Activated naive CD8-positive, alpha-beta T cell treated with anti-CD3 and anti-CD28 coated beads, Interleukin-2, amount 50 U/mL, for 16 hours (primary cell): ENCODE results near the gene ZNF628.

Experiments used
- DNase-seq: peaks from one replicate; pipeline ENCODE4 v3.0.0-alpha.2; 2020; ENCODE audit warnings: low read depth, low spot score

Gene ZNF628

GRCh38 chr19:55449469-55449868, 26.9 kb upstream of the ZNF628 start:
- no peak for DNase-seq

GRCh38 chr19:55451163-55451964, 25.1 kb upstream of the ZNF628 start:
- DNase-seq: no peak

DNA sequence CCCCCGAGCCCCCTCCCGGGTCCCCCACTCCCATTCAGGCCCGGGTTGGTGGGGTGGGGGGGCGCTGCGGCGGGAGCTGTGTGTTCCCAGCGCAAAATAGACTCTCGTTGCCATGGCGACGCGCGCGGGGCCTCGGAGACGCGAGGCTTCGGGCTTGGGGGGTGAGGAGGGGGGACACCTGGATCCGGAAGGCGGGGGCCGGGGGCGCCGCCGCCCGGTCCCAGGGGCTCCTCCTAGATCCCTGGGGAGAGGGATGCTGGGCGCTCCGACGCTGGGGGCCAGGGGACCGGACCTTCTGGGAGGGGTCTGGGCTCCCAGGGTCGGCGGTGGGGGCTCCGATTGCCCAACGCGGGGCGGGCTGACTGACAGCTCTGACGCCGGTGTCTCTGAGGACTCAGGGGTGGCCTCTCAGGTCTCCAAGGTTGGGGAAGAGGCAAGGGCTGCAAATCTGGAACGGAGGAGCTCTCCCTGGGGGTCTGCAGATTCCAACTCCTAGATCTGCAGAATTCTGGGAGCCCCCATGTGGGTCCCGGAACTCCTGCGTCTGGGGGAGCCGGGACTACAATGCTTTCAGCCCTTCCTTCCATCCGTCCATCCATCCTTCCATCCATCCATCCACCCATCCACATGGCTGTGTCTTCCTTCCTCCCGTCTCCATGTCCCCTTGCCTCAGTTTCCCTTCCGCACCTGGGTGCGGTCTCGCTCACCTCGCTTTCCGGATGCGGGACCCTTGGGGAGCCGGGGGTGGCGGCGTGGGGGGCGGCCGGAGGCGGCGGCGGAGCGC, 24.3 kb upstream of the ZNF628 start:
- no peak for DNase-seq

DNA sequence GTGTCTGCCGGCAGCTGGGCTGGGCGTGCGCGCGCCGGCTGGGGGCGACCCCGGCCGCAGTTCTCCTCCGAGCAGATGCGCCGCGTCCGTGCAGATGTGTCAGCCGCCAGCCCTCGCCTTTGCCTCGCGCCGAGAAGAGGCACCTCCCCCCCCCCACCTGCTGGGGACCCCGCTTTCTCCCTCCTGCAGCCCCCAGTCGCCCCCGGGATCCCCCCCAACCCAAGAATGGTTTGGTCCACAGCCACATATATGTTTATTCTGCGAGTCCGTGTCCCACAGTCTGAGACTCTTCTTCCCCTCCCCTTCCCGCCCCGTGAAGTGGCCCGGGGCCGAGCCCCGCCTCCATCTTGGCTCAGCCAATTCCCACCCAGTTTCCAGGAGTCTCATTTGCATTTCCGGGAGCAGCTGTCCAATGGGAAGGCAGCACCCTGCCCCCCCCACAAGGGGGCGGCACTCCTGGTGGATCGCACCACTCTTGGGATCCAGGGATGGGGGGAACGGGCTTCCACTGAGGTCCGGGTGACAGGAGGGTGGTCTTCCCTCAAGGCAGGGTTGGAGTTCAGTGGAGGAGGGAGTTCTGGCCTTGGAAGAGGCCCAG, 23.6 kb upstream of the ZNF628 start:
- DNase-seq: no peak

DNA sequence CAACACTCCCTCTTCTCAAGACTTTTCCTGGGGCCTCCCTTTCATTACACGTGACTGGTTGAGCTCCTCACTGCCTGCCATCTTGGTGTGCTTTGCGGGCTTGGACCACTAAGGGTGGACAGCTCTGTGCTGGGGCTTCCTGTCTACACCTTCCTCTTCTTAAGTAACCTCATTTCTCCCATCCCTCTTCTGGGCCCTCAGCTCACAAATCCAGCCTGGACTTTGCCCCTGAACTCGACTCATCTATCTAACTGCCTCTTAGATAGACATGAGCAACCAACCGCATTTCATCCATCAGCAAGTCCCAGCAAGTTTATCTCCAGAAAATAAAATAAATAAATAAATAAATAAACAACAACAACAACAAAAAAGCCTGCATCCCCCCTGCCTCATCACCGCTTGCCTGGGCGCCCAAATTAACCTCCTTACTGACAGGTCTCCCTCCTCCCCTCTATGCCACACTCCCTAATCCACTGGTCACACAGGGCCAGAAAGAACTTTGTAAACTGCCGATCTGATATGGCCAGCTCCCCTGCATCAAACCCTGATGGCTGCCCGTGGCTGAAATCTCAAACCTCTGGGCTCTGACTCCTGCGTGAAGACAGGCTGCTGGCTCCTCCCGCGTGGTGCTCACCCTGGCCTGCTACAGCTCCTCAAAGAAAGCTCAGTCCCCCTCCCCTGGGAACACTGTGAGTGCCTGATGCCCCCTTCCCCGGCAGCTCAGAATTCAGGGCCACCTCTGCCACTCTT, 22.7 kb upstream of the ZNF628 start:
- DNase-seq: no peak

DNA sequence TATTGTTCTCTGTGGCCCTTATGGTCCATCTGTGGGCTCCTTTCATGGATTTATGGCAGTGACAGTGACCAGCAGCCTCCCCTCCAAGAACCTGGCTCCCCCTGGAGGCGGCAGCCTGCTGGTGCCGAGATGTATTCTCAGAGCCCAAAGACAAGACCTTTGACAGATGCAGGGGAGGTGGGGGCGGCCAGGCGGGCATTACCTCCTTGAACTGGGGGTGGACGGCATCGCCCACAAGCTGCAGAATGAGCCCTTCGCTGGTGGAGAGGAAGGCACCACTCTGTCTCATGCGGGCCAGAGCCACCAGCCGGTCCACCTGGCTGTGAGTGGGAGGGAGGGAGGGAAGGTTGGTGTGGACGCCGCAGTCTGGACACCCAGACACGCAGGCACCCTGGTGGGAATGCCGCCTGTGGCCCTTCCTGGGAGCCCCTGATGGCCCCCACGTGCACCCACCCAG, 21.6 kb upstream of the ZNF628 start:
- DNase-seq: no peak

DNA sequence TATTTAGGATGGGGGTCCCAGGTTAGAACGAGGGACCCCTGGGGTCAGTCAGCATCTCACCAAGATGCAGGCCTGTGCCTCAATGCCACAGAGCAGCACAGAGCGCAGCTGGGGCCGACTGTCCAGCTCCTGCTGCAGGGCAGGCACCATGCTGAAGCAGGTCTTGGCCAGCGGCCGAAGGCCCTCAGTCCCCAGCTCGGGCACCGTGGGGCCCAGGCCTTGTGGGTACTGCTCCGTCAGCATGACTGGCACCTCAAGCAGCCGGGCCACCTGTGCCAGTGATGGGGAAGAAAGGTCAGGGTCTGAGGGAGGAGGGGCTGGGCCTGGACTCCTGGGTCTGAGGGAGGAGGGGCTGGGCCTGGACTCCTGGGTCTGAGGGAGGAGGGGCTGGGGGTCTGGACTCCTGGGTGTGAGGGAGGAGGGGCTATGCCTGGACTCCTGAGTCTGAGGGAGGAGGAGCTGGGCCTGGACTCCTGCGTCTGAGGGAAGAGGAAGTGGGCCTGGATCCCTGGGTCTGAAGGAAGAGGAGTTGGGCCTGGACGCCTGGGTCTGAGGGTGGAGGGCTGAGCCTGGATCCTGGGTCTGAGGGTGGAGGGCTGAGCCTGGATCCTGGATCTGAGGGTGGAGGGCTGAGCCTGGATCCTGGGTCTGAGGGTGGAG, 20.7 kb upstream of the ZNF628 start:
- no peak for DNase-seq

DNA sequence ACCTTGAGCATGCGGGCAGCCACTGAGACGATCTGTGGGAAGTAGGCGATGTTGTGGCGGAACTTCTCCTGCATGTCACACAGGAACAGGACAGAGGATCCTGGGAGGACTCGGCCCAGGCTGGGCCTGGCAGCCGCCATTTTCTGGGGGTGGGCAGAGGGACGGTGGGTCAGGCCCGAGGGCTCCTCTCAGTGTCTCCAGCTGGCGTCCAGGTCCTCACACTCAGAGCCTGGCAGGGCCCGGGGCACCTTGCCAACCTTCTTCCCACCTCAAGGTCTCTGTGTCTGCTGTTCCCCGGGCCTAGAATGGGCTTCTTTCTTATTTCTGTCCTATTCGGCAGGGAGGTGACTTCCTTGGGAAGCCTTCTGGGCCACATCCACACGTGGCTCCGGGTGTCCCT, 20.1 kb upstream of the ZNF628 start:
- DNase-seq: no peak

GRCh38 chr19:55457683-55458457, 18.5 kb upstream of the ZNF628 start:
- no peak for DNase-seq

GRCh38 chr19:55459551-55459949, 16.9 kb upstream of the ZNF628 start:
- DNase-seq: no peak

DNA sequence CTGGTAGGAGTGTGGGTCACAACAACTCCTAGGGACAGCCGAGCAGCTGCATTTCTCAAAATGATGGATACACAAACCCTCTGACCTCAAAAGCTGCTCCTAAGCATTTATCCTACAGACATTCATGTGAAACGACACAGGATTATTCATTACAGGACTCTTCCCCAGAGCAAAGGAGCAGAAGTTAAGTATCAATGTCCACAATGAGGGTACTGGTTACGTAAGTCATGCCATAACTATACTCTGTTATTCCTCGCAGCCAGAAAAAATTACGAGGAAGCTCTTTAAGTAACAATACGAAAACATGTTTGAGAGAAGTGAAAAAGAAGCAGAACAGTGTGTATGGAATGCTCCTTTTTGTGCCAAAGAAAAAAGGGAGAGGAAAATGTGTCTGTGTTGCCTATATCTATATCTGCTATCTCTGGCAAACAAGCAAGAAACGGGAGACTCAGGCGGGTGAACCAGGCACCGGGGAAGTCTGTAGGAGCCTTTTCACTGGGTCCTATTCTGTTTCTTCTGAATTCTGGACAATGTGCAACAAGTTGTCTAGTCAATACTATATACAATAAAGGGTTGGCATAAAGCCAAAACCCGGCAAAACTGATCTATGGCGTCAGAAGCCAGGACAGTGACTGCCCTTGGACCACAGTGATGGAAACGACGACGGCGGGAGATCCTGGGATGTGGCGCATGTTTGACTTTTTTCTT, 16.3 kb upstream of the ZNF628 start:
- DNase-seq: no peak

DNA sequence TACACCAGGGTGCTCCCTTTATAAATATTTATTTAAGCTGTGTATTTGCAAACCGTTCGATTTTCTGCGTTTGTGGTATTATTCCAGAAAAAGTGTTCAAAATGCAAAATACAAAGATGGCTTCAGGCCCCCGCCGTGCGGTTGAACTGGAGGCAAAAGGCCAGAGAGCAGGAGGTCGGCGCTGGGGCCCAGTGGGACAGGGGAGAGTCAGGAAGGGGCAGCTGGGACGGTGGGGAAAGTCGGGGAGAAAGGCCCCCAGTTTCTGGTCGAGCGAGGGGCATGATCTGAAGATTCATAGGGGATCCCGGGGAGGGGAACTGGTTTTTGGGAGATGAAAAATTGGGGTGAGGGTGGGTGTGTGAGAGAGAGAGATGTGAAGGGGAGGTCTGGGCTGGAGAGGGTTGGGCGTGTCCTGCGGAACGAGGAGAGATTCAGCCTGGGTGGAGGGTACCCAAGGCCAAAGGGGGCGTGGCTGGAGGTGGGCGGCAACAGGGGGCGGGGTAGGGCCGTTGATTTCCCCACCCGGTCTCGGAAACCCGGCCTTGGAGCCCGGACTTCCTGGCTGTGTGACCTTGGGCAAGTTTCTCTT, 15.7 kb upstream of the ZNF628 start:
- DNase-seq: no peak

GRCh38 chr19:55461259-55461973, 15.0 kb upstream of the ZNF628 start, which contains the start of gene ISOC2:
Gene ISOC2 (minus strand): TSS chr19:55461642. CDS start chr19:55456486, 5,156 bp downstream.
- DNase-seq: peak; percentile 100

DNA sequence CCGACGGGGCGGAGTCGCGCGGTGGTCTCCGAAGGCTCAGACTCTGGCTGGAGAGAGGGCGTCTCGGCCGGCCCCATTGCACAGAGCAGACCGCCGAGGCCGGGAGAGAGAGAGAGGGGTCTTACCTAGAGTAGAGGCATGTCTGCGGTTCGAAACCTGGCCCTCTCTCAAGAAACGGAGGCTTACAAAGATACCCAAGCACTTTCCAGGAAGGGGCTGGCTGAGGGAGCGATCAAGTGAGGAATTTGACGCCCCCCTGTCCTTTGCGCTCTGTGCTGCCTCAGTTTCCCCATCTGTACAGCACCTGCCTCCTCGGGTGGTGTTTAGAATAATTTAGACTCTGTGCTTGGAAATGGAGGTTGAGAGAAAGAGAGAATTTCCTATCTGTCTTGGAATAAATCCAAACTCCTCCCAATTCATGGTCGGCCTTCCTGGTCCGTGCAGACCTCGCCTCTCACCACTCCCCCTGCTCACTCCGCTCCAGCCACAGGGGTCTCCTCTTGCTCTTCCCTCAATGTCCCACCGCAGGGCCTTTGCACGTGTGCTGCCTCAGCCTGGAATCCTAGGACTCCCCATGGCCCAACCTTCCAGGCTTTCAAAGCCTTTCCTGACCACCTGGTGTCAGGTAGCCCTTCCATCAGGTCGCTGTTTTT, 14.3 kb upstream of the ZNF628 start:
- DNase-seq: no peak

GRCh38 chr19:55462722-55463121, 13.7 kb upstream of the ZNF628 start:
- DNase-seq: no peak

DNA sequence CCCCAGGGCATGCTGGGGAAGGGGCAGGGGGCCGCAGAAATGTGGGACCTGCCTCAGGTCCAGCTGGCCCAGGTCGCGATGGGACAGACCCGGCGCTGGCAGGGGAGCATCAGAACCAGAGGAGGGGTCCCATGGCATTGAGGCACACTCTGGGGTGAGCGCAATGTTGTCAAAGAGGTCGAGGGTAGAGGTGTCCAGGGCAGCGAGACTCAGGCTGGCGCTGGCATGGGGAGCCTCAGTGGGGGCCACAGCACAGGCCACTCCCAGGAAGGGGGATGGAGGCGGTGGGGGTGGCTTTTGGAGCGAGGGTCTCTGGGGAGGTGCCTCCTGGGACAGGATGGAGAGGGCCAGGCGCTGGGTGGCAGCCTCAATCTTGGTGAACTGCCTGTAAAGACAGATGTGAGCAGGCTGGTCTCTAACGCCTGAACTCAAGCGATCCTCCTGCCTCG, 12.8 kb upstream of the ZNF628 start:
- DNase-seq: no peak

DNA sequence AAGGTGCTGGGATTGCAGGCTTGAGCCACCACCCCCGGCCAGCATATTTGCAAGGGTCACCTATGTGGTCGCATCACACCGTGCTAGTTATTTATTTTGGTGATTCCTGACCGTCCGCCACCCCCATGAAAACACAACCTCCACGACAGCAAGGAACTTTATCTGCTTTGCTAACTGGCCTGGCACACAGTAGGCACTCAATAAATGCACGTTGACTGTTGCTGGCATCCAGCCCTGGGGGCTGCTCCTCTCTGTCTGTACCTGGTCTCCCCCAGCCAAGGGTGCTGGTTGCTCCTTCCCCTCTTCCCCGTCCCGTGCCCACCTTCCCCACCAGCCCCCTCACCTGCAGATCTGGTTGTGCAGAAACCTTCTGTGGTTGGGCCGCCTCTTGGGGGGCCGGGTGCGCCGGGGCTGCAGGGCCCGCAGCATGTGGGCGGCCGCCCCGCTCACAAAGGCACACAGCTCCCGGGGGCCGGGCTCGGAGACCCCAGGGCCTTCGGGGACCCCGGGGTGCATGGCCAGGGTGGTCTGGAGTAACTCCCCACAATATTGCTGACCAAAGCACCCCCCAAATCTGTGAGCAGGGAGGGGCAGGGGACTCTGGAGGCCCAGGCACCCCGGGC, 12.3 kb upstream of the ZNF628 start:
- no peak for DNase-seq

DNA sequence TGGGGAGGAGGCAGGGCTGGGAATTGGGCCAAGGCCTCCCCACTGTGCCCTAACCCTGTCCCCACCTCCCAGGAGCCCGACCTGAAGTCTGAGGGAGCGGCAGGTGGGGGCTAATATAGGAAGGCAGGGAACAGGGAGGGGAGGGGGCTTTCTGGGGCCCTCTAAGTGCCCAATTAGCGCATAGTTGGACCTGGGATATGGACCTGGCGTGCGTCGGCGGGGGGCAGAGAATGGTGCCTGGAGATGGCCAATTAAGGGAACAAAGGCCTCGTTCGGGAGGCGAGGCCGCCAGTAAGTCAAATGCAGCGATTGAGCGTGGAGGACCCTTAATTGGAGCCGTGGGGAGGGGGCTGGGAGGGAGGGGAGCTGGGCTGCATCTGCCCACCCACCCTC, 11.8 kb upstream of the ZNF628 start, which contains the start of gene C19orf85:
Gene C19orf85, minus strand, starts transcription at position 90 of the 393 bp plus-strand sequence. CDS start 197 bp downstream, outside the sequence.
- DNase-seq: no peak
